HCT116 (cell line): ENCODE data around the gene SLC10A4. TPM values are rescaled to one million over a fixed set of nuclear protein-coding genes. Genes with fewer than 3 reads are reported as not detected.

Experiments
- ATAC-seq: fragments of 200-7000 bp; cut with Tn5 transposase; 2 replicates; pipeline ENCODE4 v1.9.1; 2020; ENCODE audit warnings: mild to moderate bottlenecking, moderate library complexity
- BruUV-seq: library from RNA; stranded (reverse); fragments of 400-500 nt; replicated peaks from 2 replicates; lab custom pipeline; 2021; lab: Mats Ljungman, UMichigan
- CTCF ChIA-PET: fragments of 300-600 bp; sonication (Branson Sonifier 250); formaldehyde crosslinking; loops from one replicate; lab custom pipeline; 2021; ENCODE audit warnings: antibody characterized with exemption; lab: Charles Lee
- POLR2A ChIA-PET: fragments of 300-600, 350-600 bp; sonication (Branson Sonifier 250); formaldehyde crosslinking; loops from one replicate; lab custom pipeline; 2021; ENCODE audit warnings: antibody characterized with exemption; lab: Charles Lee
- RAD21 ChIA-PET, 2 experiments: fragments of 300-600 bp; sonication (Branson Sonifier 250); formaldehyde crosslinking; loops; one replicate each; lab custom pipeline; 2023; ENCODE audit warnings: low total read pairs in 2 of 2; ENCODE audit not compliant: uncharacterized antibody in 2 of 2, unreplicated experiment in 2 of 2, low non-redundant PET in 1 of 2; lab: Charles Lee
- DNase-seq: peaks from one replicate; pipeline ENCODE4 v3.0.0-alpha.2; 2010; ENCODE audit warnings: low read depth, low spot score
- H2AFZ ChIP-seq: fragments of 200-600 bp; shearing (Covaris generic), sonication (generic); 2 replicates; pipeline ENCODE4 v1.6.1; 2017; ENCODE audit warnings: low read depth, mixed run types, mixed read lengths, antibody characterized with exemption, low read length; ENCODE audit not compliant: poor library complexity, severe bottlenecking
- H3K27ac ChIP-seq: 2 replicates; pipeline ENCODE4 v1.5.1; 2012; ENCODE audit warnings: low read depth, low read length
- H3K27me3 ChIP-seq: fragments of 200-600 bp; sonication (generic); 2 replicates; pipeline ENCODE4 v1.6.1; 2016; ENCODE audit warnings: mixed run types, low read length, mixed read lengths; ENCODE audit not compliant: insufficient read depth
- H3K36me3 ChIP-seq, 2 experiments: fragments of 200-500 bp in 1 of 2; fragments of 200-600 bp in 1 of 2; sonication (Bioruptor generic) in 1 of 2; sonication (generic) in 1 of 2; 2 replicates each; pipeline versions ENCODE4 v1.5.1 to v1.6.1; 2014 to 2016; ENCODE audit warnings: low read length in 2 of 2, inconsistent platforms in 1 of 2, mixed read lengths in 1 of 2, mixed run types in 1 of 2; ENCODE audit not compliant: insufficient read depth in 2 of 2, control insufficient read depth in 1 of 2
- H3K4me1 ChIP-seq, 2 experiments: fragments of 200-600 bp in 1 of 2; sonication (generic) in 1 of 2; 2 replicates each; pipeline versions ENCODE4 v1.5.1 to v1.6.1; 2012 to 2017; ENCODE audit warnings: low read length in 2 of 2, inconsistent platforms in 1 of 2, mild to moderate bottlenecking in 1 of 2, mixed read lengths in 1 of 2, mixed run types in 1 of 2, moderate library complexity in 1 of 2; ENCODE audit not compliant: insufficient read depth in 2 of 2, control insufficient read depth in 1 of 2
- H3K4me2 ChIP-seq: fragments of 200-600 bp; sonication (generic); 2 replicates; pipeline ENCODE4 v1.6.1; 2017; ENCODE audit warnings: mixed run types, low read length, mixed read lengths
- H3K4me3 ChIP-seq, 2 experiments: fragments of 200-600 bp in 1 of 2; sonication (generic) in 1 of 2; replicated peaks in 1 of 2; 2 replicates each; pipeline ENCODE4 v1.5.1; 2011 to 2016; ENCODE audit warnings: low read length in 2 of 2, control low read depth in 1 of 2, low read depth in 1 of 2, mild to moderate bottlenecking in 1 of 2, mixed read lengths in 1 of 2, mixed run types in 1 of 2
- H3K79me2 ChIP-seq: fragments of 200-600 bp; sonication (generic); 2 replicates; pipeline ENCODE4 v1.6.1; 2017; ENCODE audit warnings: mild to moderate bottlenecking, mixed run types, low read length, moderate library complexity, mixed read lengths; ENCODE audit not compliant: insufficient read depth
- H3K9ac ChIP-seq: fragments of 200-600 bp; sonication (generic); 2 replicates; pipeline ENCODE4 v1.6.1; 2016; ENCODE audit warnings: low read length, mixed read lengths
- H3K9me2 ChIP-seq: fragments of 200-600 bp; sonication (generic), shearing (Covaris generic); 2 replicates; pipeline ENCODE4 v1.6.1; 2017; ENCODE audit warnings: mixed run types, mild to moderate bottlenecking, moderate library complexity; ENCODE audit not compliant: insufficient read depth
- H3K9me3 ChIP-seq, 2 experiments: fragments of 200-500 bp in 1 of 2; fragments of 200-600 bp in 1 of 2; sonication (Bioruptor generic) in 1 of 2; sonication (generic) in 1 of 2; 2 replicates each; pipeline ENCODE4 v1.6.1; 2014 to 2017; ENCODE audit warnings: low read length in 2 of 2, mixed read lengths in 2 of 2, inconsistent platforms in 1 of 2, low read depth in 1 of 2, mild to moderate bottlenecking in 1 of 2, mixed run types in 1 of 2, moderate library complexity in 1 of 2; ENCODE audit not compliant: control insufficient read depth in 1 of 2, insufficient read depth in 1 of 2
- H4K20me1 ChIP-seq: fragments of 200-600 bp; sonication (generic), shearing (Covaris generic); 2 replicates; pipeline ENCODE4 v1.6.1; 2017; ENCODE audit warnings: mixed run types, mild to moderate bottlenecking, moderate library complexity; ENCODE audit not compliant: insufficient read depth
- ATF3 ChIP-seq: IDR thresholded peaks from 2 replicates; pipeline ENCODE4 v1.6.1; 2012
- CBX3 ChIP-seq: IDR thresholded peaks from 2 replicates; pipeline ENCODE4 v1.6.1; 2012; ENCODE audit warnings: low read depth
- CTCF ChIP-seq, 3 experiments: fragments of 200-600 bp in 1 of 3; sonication (generic) in 1 of 3; IDR thresholded peaks in 2 of 3; conservative IDR thresholded peaks in 1 of 3; 2 replicates each; pipeline ENCODE4 v1.5.1; 2012 to 2017; ENCODE audit warnings: low read depth in 2 of 3, low read length in 2 of 3, antibody characterized with exemption in 1 of 3, borderline replicate concordance in 1 of 3, control low read depth in 1 of 3, mild to moderate bottlenecking in 1 of 3, mixed read lengths in 1 of 3, mixed run types in 1 of 3, moderate library complexity in 1 of 3; ENCODE audit not compliant: insufficient read depth in 1 of 3
- EGR1 ChIP-seq: IDR thresholded peaks from 2 replicates; pipeline ENCODE4 v1.6.1; 2012; ENCODE audit warnings: low read depth
- ELF1 ChIP-seq: IDR thresholded peaks from 2 replicates; pipeline ENCODE4 v1.6.1; 2012; ENCODE audit warnings: low read depth, borderline replicate concordance
- EZH2 ChIP-seq: fragments of 200-600 bp; sonication (generic); IDR thresholded peaks from 2 replicates; pipeline ENCODE4 v1.6.1; 2017; ENCODE audit warnings: antibody characterized with exemption, mixed run types
- MAX ChIP-seq: IDR thresholded peaks from 2 replicates; pipeline ENCODE4 v1.6.1; 2012
- POLR2AphosphoS5 ChIP-seq: IDR thresholded peaks from 2 replicates; pipeline ENCODE4 v1.6.1; 2011; ENCODE audit warnings: mild to moderate bottlenecking, low read depth, low read length, moderate library complexity
- RAD21 ChIP-seq: IDR thresholded peaks from 2 replicates; pipeline ENCODE4 v1.6.1; 2012; ENCODE audit warnings: low read depth, mild to moderate bottlenecking
- REST ChIP-seq: IDR thresholded peaks from 2 replicates; pipeline ENCODE4 v1.6.1; 2012; ENCODE audit warnings: low read depth
- SP1 ChIP-seq: IDR thresholded peaks from 2 replicates; pipeline ENCODE4 v1.6.1; 2012; ENCODE audit warnings: low read depth
- TCF7L2 ChIP-seq: IDR thresholded peaks from 2 replicates; pipeline ENCODE4 v1.7.0; 2011; ENCODE audit warnings: borderline replicate concordance, inconsistent platforms; ENCODE audit not compliant: insufficient read depth, insufficient read length; ENCODE audit errors: extremely low read depth
- YY1 ChIP-seq: IDR thresholded peaks from 2 replicates; pipeline ENCODE4 v1.6.1; 2011; ENCODE audit warnings: low read length, low read depth, moderate library complexity, mild to moderate bottlenecking; ENCODE audit not compliant: insufficient replicate concordance; ENCODE audit errors: extremely low read depth
- ZFX ChIP-seq: fragments of 450-650 bp; IDR thresholded peaks from 2 replicates; pipeline ENCODE4 v1.6.1; 2017
- ZNF274 ChIP-seq: fragments of 200-500 bp; sonication (Bioruptor generic); IDR thresholded peaks from 2 replicates; pipeline ENCODE4 v1.6.1; 2014; ENCODE audit warnings: mild to moderate bottlenecking, low read depth, low read length, inconsistent platforms
- intact Hi-C: fragments of 100-400 bp; cut with micrococcal nuclease; formaldehyde crosslinking; loops from 2 replicates; pipeline ENCODE4 v1.10.0; 2022
- total RNA-seq: library from RNA; stranded (reverse); gene quantifications from one replicate; pipeline ENCODE4 v1.2.1, GENCODE V29; 2021; ENCODE audit not compliant: unreplicated experiment

SLC10A4 gene
- total RNA-seq, 1 experiment from 2014 or later: 8.4 TPM

- Histone ChIP-seq H3K9ac (no peak overlapping the region), H3K9me2 (no peaks in the 10 kb centered on the region), H3K4me3 (no peak overlapping the region), H3K36me3 (0 out of 4 replicates have a peak, but pooled peaks cover 0 to 2% of the 10 kb centered on the region in 2 experiments), H4K20me1 (no peaks in the 10 kb centered on the region), H3K27me3 (no peaks in the 10 kb centered on the region), H3K9me3 (no peaks in the 10 kb centered on the region), H3K27ac (no peak overlapping the region), H3K4me2 (no peak overlapping the region), H3K79me2 (no peaks in the 10 kb centered on the region), H3K4me1 (no peaks in the 10 kb centered on the region), H2AFZ (no peak overlapping the region)
- intact Hi-C loops: no loop called here
- DNase-seq (no peak), ATAC-seq (no peak)
- RAD21 ChIA-PET: no interaction called here
- no TSS peak for BruUV-seq
- POLR2A ChIA-PET: no interaction called here
- TF ChIP-seq CTCF (IDR thresholded peaks at IDR 0.05 in 2 of 3, conservative IDR thresholded peaks at IDR 0.05 in 1 of 3; ENCODE audit: borderline replicate concordance in 1 of 3, insufficient read depth in 1 of 3, low read depth in 2 of 3, low read length in 2 of 3): no peak
- no peak for TF ChIP-seq SP1
- TF ChIP-seq EZH2: no peak
- no peak for TF ChIP-seq ELF1
- TF ChIP-seq ZNF274: no peak
- no peak for TF ChIP-seq MAX
- no peak for TF ChIP-seq EGR1
- TF ChIP-seq ATF3: no peak
- no peak for TF ChIP-seq REST
- no peak for TF ChIP-seq YY1
- no peak for TF ChIP-seq POLR2AphosphoS5
- TF ChIP-seq TCF7L2: no peak
- TF ChIP-seq ZFX: no peak
- TF ChIP-seq CBX3: no peak
- TF ChIP-seq RAD21: no peak
- CTCF ChIA-PET: no interaction called here
Measured at GRCh38 chr4:48491514-48492176, 8.5 kb downstream of the SLC10A4 start.
